Measurements from ENCODE around the gene C4orf33.

GRCh38 chr4:129109965-129110824, 14.2 kb downstream of the C4orf33 start:
- no peak for TF ChIP-seq EZH2 (IDR thresholded peaks at IDR 0.05; ENCODE audit: low read length)
- TF ChIP-seq CTCF (optimal IDR thresholded peaks at IDR 0.05 in 1 of 3, IDR thresholded peaks at IDR 0.05 in 1 of 3, conservative IDR thresholded peaks at IDR 0.05 in 1 of 3; ENCODE audit: extremely low read depth in 1 of 3, insufficient read depth in 2 of 3, low read length in 3 of 3): no peak

Data from keratinocyte (primary cell).